ENCODE data around the gene TCN2. TPM values are rescaled to one million over a fixed set of nuclear protein-coding genes. Genes with fewer than 3 reads are reported as not detected.

The TCN2 gene
- total and polyA plus RNA-seq, 4 donors, result 6.7 to 14.1 (median 13.0) TPM

DNA sequence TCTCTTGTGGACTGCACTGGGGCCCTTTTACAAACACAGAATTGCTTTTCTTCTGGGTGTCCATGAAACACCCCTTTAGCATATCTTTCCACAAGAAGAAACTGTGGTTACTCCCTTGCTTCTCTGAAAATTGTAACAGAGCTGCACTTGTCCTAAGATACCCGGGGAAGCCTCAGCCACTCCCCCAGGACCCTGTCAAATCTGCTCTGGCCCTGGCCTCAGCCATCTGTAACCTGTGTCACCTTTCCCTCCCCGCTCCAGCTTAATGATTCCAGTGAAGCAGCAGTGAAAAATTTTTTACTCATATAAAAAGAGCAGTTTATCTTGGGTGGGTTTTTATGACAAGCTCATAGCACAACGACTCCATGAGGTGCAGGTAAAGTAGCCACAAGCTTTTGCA lies 64.1 kb downstream of the TCN2 start:
- no peak overlapping the region for H3K4me3 ChIP-seq (ENCODE audit: low read depth in 1 of 3, low read length in 3 of 3)
- H3K36me3 ChIP-seq (ENCODE audit: control insufficient read depth in 4 of 4, insufficient read depth in 3 of 4, low read depth in 1 of 4, low read length in 3 of 4), result no peaks in the 10 kb centered on the region

GRCh38 chr22:30673136-30673535 lies 66.2 kb downstream of the TCN2 start:
- TF ChIP-seq HNF4A (conservative IDR thresholded peaks at IDR 0.05) (no peak), HNF4G (IDR thresholded peaks at IDR 0.05) (no peak), CTCF (IDR thresholded peaks at IDR 0.05; ENCODE audit: low read depth, low read length, missing input control) (no peak), JUND (IDR thresholded peaks at IDR 0.05) (no peak), TAF1 (conservative IDR thresholded peaks at IDR 0.05) (no peak), FOXA2 (IDR thresholded peaks at IDR 0.05) (no peak), YY1 (IDR thresholded peaks at IDR 0.05) (no peak)
- TF ChIP-seq, protein P1, sequence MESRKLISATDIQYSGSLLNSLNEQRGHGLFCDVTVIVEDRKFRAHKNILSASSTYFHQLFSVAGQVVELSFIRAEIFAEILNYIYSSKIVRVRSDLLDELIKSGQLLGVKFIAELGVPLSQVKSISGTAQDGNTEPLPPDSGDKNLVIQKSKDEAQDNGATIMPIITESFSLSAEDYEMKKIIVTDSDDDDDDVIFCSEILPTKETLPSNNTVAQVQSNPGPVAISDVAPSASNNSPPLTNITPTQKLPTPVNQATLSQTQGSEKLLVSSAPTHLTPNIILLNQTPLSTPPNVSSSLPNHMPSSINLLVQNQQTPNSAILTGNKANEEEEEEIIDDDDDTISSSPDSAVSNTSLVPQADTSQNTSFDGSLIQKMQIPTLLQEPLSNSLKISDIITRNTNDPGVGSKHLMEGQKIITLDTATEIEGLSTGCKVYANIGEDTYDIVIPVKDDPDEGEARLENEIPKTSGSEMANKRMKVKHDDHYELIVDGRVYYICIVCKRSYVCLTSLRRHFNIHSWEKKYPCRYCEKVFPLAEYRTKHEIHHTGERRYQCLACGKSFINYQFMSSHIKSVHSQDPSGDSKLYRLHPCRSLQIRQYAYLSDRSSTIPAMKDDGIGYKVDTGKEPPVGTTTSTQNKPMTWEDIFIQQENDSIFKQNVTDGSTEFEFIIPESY (IDR thresholded peaks at IDR 0.05), result no peak
- TF ChIP-seq, protein P2, sequence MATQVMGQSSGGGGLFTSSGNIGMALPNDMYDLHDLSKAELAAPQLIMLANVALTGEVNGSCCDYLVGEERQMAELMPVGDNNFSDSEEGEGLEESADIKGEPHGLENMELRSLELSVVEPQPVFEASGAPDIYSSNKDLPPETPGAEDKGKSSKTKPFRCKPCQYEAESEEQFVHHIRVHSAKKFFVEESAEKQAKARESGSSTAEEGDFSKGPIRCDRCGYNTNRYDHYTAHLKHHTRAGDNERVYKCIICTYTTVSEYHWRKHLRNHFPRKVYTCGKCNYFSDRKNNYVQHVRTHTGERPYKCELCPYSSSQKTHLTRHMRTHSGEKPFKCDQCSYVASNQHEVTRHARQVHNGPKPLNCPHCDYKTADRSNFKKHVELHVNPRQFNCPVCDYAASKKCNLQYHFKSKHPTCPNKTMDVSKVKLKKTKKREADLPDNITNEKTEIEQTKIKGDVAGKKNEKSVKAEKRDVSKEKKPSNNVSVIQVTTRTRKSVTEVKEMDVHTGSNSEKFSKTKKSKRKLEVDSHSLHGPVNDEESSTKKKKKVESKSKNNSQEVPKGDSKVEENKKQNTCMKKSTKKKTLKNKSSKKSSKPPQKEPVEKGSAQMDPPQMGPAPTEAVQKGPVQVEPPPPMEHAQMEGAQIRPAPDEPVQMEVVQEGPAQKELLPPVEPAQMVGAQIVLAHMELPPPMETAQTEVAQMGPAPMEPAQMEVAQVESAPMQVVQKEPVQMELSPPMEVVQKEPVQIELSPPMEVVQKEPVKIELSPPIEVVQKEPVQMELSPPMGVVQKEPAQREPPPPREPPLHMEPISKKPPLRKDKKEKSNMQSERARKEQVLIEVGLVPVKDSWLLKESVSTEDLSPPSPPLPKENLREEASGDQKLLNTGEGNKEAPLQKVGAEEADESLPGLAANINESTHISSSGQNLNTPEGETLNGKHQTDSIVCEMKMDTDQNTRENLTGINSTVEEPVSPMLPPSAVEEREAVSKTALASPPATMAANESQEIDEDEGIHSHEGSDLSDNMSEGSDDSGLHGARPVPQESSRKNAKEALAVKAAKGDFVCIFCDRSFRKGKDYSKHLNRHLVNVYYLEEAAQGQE (IDR thresholded peaks at IDR 0.05), result no peak
- DNase-seq (ENCODE audit: low spot score), result no peak
- peaks cover 0 to 6% (median 1%) of the 10 kb centered on the region in 4 donors for H3K4me1 ChIP-seq (ENCODE audit: control insufficient read depth in 4 of 4, insufficient read depth in 4 of 4, low read length in 3 of 4)
- WGBS, result 84% methylated on average over 4 of the region's 4 CpGs
- H3K27ac ChIP-seq (ENCODE audit: low read depth in 1 of 2, low read length in 2 of 2), result no peak overlapping the region
- H3K27me3 ChIP-seq (ENCODE audit: control insufficient read depth in 4 of 4, insufficient read depth in 4 of 4, low read length in 3 of 4), result no peaks in the 10 kb centered on the region
- H3K9ac ChIP-seq (ENCODE audit: low read depth in 1 of 2, low read length in 2 of 2), result no peak overlapping the region
- no peaks in the 10 kb centered on the region for H3K36me3 ChIP-seq (ENCODE audit: control insufficient read depth in 4 of 4, insufficient read depth in 3 of 4, low read depth in 1 of 4, low read length in 3 of 4)
- no peaks in the 10 kb centered on the region for H3K9me3 ChIP-seq (ENCODE audit: control insufficient read depth in 4 of 4, low read length in 3 of 4)
- H3K4me3 ChIP-seq (ENCODE audit: low read depth in 1 of 3, low read length in 3 of 3), result no peak overlapping the region

More for the DNA sequence above, 64.1 kb downstream of the TCN2 start:
- TF ChIP-seq TAF1 (conservative IDR thresholded peaks at IDR 0.05), result no peak
- TF ChIP-seq HNF4A (conservative IDR thresholded peaks at IDR 0.05), result no peak
- no peak for TF ChIP-seq RAD21 (IDR thresholded peaks at IDR 0.05)
- H3K27me3 ChIP-seq (ENCODE audit: control insufficient read depth in 4 of 4, insufficient read depth in 4 of 4, low read length in 3 of 4), result no peaks in the 10 kb centered on the region
- DNase-seq (ENCODE audit: low spot score), result no peak
- no peak overlapping the region for H3K9ac ChIP-seq (ENCODE audit: low read depth in 1 of 2, low read length in 2 of 2)
- WGBS, result 74% methylated on average over 3 of the region's 3 CpGs
- no peak overlapping the region for H3K27ac ChIP-seq (ENCODE audit: low read depth in 1 of 2, low read length in 2 of 2)
- H3K4me1 ChIP-seq (ENCODE audit: control insufficient read depth in 4 of 4, insufficient read depth in 4 of 4, low read length in 3 of 4), result peaks cover 2 to 19% (median 13%) of the 10 kb centered on the region in 4 donors
- H3K9me3 ChIP-seq (ENCODE audit: control insufficient read depth in 4 of 4, low read length in 3 of 4), result no peaks in the 10 kb centered on the region

- WGBS, result 92% methylated on average over 6 of the region's 6 CpGs
- Histone ChIP-seq H3K9me3 (ENCODE audit: control insufficient read depth in 4 of 4, low read length in 3 of 4) (no peaks in the 10 kb centered on the region), H3K4me1 (ENCODE audit: control insufficient read depth in 4 of 4, insufficient read depth in 4 of 4, low read length in 3 of 4) (no peaks in the 10 kb centered on the region), H3K4me3 (ENCODE audit: low read depth in 1 of 3, low read length in 3 of 3) (no peak overlapping the region), H3K36me3 (ENCODE audit: control insufficient read depth in 4 of 4, insufficient read depth in 3 of 4, low read depth in 1 of 4, low read length in 3 of 4) (no peaks in the 10 kb centered on the region), H3K9ac (ENCODE audit: low read depth in 1 of 2, low read length in 2 of 2) (no peak overlapping the region), H3K27me3 (ENCODE audit: control insufficient read depth in 4 of 4, insufficient read depth in 4 of 4, low read length in 3 of 4) (no peaks in the 10 kb centered on the region), H3K27ac (ENCODE audit: low read depth in 1 of 2, low read length in 2 of 2) (no peak overlapping the region)
- no peak for DNase-seq (ENCODE audit: low spot score)
- TF ChIP-seq NR2F2 (IDR thresholded peaks at IDR 0.05), result no peak
- TF ChIP-seq, protein P2 (IDR thresholded peaks at IDR 0.05), result no peak
- TF ChIP-seq RXRA (IDR thresholded peaks at IDR 0.05), result no peak
- no peak for TF ChIP-seq FOXA1 (IDR thresholded peaks at IDR 0.05)
- no peak for TF ChIP-seq CTCF (IDR thresholded peaks at IDR 0.05; ENCODE audit: low read depth, low read length, missing input control)
- TF ChIP-seq ATF3 (IDR thresholded peaks at IDR 0.05), result no peak
- TF ChIP-seq EGR1 (IDR thresholded peaks at IDR 0.05; ENCODE audit: low read depth in 2 of 2), result no peak
Observed at GRCh38 chr22:30674482-30674881, 67.5 kb downstream of the TCN2 start.

Measured in liver (tissue), 9 donors.